ENCODE results near the gene HRCT1.

DNA sequence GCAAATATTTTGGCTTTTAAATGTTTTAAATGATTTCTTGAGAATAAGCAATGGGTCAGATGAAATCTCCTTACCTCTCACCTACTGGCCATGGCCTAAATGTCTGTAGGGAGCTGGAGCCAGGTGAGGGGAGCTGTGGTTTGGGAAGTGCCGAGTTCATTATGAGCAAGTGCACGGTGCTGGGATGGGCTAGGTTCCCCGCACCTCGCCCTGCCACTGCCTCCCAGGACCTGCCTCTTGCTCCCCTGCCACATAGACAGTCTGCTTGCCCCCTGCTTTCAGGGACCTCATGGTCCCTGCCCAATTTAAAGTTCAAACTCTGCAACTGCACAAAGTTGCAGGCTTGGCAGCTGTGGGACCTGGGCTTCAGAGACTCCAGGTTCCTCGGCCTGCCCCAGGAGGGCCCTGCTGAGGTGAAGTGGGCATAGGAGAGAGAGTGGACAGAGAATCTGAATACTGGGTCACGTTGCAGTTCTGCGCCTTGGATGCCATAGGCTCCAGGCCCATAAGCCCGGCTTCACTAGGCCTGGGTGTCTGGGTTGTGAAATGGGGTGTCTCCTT, 41.2 kb upstream of the HRCT1 start:
- TF ChIP-seq POLR2A (IDR thresholded peaks at IDR 0.05; ENCODE audit: low read depth, low read length) (no peak), POLR2AphosphoS5 (IDR thresholded peaks at IDR 0.05; ENCODE audit: low read depth, low read length) (no peak), TAF1 (IDR thresholded peaks at IDR 0.05; ENCODE audit: borderline replicate concordance, low read depth, low read length) (no peak)

All from GM12892 (cell line).